Osteoblast (primary cell): ENCODE data around the gene PGBD5. TPM values are rescaled to one million over a fixed set of nuclear protein-coding genes. Genes with fewer than 3 reads are reported as not detected.

Experiments
- DNase-seq: peaks from one replicate; pipeline ENCODE4 v3.0.0; 2011; ENCODE audit warnings: low spot score, mixed read lengths; ENCODE audit not compliant: insufficient read length; ENCODE audit errors: missing footprints
- H2AFZ ChIP-seq: 2 replicates; pipeline ENCODE4 v1.6.0; 2011; ENCODE audit warnings: mild to moderate bottlenecking, low read length
- H3K27ac ChIP-seq: 2 replicates; pipeline ENCODE4 v1.5.1; 2011; ENCODE audit warnings: mild to moderate bottlenecking, low read depth, low read length, moderate library complexity
- H3K27me3 ChIP-seq: 2 replicates; pipeline ENCODE4 v1.6.0; 2012; ENCODE audit warnings: mild to moderate bottlenecking, control low read depth, inconsistent platforms, low read length, moderate library complexity; ENCODE audit not compliant: insufficient read depth
- H3K36me3 ChIP-seq: 2 replicates; pipeline ENCODE4 v1.5.1; 2011; ENCODE audit warnings: mild to moderate bottlenecking, low read length, control low read depth, moderate library complexity; ENCODE audit not compliant: insufficient read depth
- H3K4me1 ChIP-seq: 2 replicates; pipeline ENCODE4 v1.5.1; 2011; ENCODE audit warnings: mild to moderate bottlenecking, low read length, control low read depth, moderate library complexity; ENCODE audit not compliant: insufficient read depth
- H3K4me2 ChIP-seq: 2 replicates; pipeline ENCODE4 v1.6.0; 2011; ENCODE audit warnings: mild to moderate bottlenecking, low read length; ENCODE audit not compliant: insufficient read depth
- H3K4me3 ChIP-seq: fragments of 200-600 bp; sonication (generic); 3 replicates; pipeline ENCODE4 v1.5.1; 2012; ENCODE audit warnings: mild to moderate bottlenecking, low read length, inconsistent platforms; ENCODE audit not compliant: insufficient read depth
- H3K79me2 ChIP-seq: 2 replicates; pipeline ENCODE4 v1.6.0; 2012; ENCODE audit warnings: mild to moderate bottlenecking, low read length, control low read depth, inconsistent platforms; ENCODE audit not compliant: insufficient read depth
- H3K9me3 ChIP-seq: 2 replicates; pipeline ENCODE4 v1.5.1; 2011; ENCODE audit warnings: low read depth, low read length, control low read depth
- H4K20me1 ChIP-seq: 2 replicates; pipeline ENCODE4 v1.6.0; 2012; ENCODE audit warnings: mild to moderate bottlenecking, low read length, control low read depth; ENCODE audit not compliant: insufficient read depth
- CTCF ChIP-seq: IDR thresholded peaks from 2 replicates; pipeline ENCODE4 v1.5.1; 2011; ENCODE audit warnings: mild to moderate bottlenecking, low read depth, low read length, moderate library complexity; ENCODE audit errors: extremely low read depth
- total RNA-seq: library from RNA; depleted of rRNA; stranded (reverse); fragments of >200 nt; gene quantifications from 2 replicates; pipeline ENCODE4 v1.2.3, GENCODE V29; 2012

PGBD5 gene
- total RNA-seq, 1 donor: under 0.01 TPM

- no peak for DNase-seq
- H3K4me2 ChIP-seq: no peak overlapping the region
- H3K79me2 ChIP-seq: no peaks in the 10 kb centered on the region
- no peak for TF ChIP-seq CTCF
- no peaks in the 10 kb centered on the region for H3K9me3 ChIP-seq
- no peaks in the 10 kb centered on the region for H3K27me3 ChIP-seq
- H3K36me3 ChIP-seq: no peaks in the 10 kb centered on the region
- H2AFZ ChIP-seq: no peak overlapping the region
- H3K4me3 ChIP-seq: no peak overlapping the region
- no peaks in the 10 kb centered on the region for H4K20me1 ChIP-seq
- no peak overlapping the region for H3K27ac ChIP-seq
- no peaks in the 10 kb centered on the region for H3K4me1 ChIP-seq
These were observed 91.7 kb downstream of the PGBD5 start for GRCh38 chr1:230334447-230334837.

GRCh38 chr1:230333590-230334446, 92.3 kb downstream of the PGBD5 start:
- Histone ChIP-seq H4K20me1 (no peaks in the 10 kb centered on the region), H3K27ac (no peak overlapping the region), H3K27me3 (no peaks in the 10 kb centered on the region), H3K36me3 (no peaks in the 10 kb centered on the region), H3K4me2 (no peak overlapping the region), H3K4me3 (no peak overlapping the region), H3K9me3 (no peaks in the 10 kb centered on the region), H3K79me2 (no peaks in the 10 kb centered on the region), H2AFZ (no peak overlapping the region), H3K4me1 (no peaks in the 10 kb centered on the region)
- no peak for TF ChIP-seq CTCF
- DNase-seq: peak; percentile 31

- Histone ChIP-seq H3K27ac (no peak overlapping the region), H3K4me2 (no peak overlapping the region), H3K9me3 (no peaks in the 10 kb centered on the region), H3K4me1 (no peaks in the 10 kb centered on the region), H3K27me3 (no peaks in the 10 kb centered on the region), H3K79me2 (no peaks in the 10 kb centered on the region), H3K4me3 (no peak overlapping the region), H4K20me1 (no peaks in the 10 kb centered on the region), H2AFZ (no peak overlapping the region), H3K36me3 (no peaks in the 10 kb centered on the region)
- no peak for TF ChIP-seq CTCF
- DNase-seq: no peak
These were observed 93.5 kb downstream of the PGBD5 start for GRCh38 chr1:230332575-230333066.

- Histone ChIP-seq H2AFZ (no peak overlapping the region), H3K4me2 (no peak overlapping the region), H3K79me2 (no peaks in the 10 kb centered on the region), H3K4me3 (no peak overlapping the region), H3K36me3 (no peaks in the 10 kb centered on the region), H4K20me1 (no peaks in the 10 kb centered on the region), H3K27ac (no peak overlapping the region), H3K4me1 (no peaks in the 10 kb centered on the region), H3K9me3 (no peaks in the 10 kb centered on the region), H3K27me3 (no peaks in the 10 kb centered on the region)
- TF ChIP-seq CTCF: no peak
- DNase-seq: no peak
These were observed 94.1 kb downstream of the PGBD5 start for GRCh38 chr1:230332061-230332460.
